KMS-11 (cell line): Measurements from ENCODE around the gene LRRC7.

Experiments used
- H2AFZ ChIP-seq: fragments of 200-600 bp; sonication (generic); 2 replicates; pipeline ENCODE4 v1.6.1; 2016; ENCODE audit warnings: antibody characterized with exemption, mixed run types, low read depth
- H3K27ac ChIP-seq: fragments of 200-600 bp; sonication (generic); 2 replicates; pipeline ENCODE4 v1.6.1; 2016; ENCODE audit warnings: mild to moderate bottlenecking, mixed run types
- H3K27me3 ChIP-seq: fragments of 200-600 bp; sonication (generic); 2 replicates; pipeline ENCODE4 v1.6.1; 2017; ENCODE audit warnings: mild to moderate bottlenecking, low read depth, mixed run types, moderate library complexity; ENCODE audit not compliant: insufficient read depth
- H3K36me3 ChIP-seq: fragments of 200-600 bp; sonication (generic); 2 replicates; pipeline ENCODE4 v1.6.1; 2017; ENCODE audit warnings: mild to moderate bottlenecking, mixed run types; ENCODE audit not compliant: insufficient read depth
- H3K4me1 ChIP-seq: fragments of 200-600 bp; sonication (generic); 2 replicates; pipeline ENCODE4 v1.6.1; 2016; ENCODE audit warnings: mild to moderate bottlenecking, low read depth, mixed run types; ENCODE audit not compliant: poor library complexity, severe bottlenecking
- H3K4me2 ChIP-seq: fragments of 200-600 bp; sonication (generic); 2 replicates; pipeline ENCODE4 v1.7.0; 2016; ENCODE audit warnings: mild to moderate bottlenecking, mixed run types
- H3K4me3 ChIP-seq: fragments of 200-600 bp; sonication (generic); IDR thresholded peaks from 2 replicates; pipeline ENCODE4 v1.6.1; 2017; ENCODE audit warnings: low read depth, low read length, mixed read lengths; ENCODE audit not compliant: insufficient read depth
- H3K79me2 ChIP-seq: fragments of 200-600 bp; sonication (generic); 2 replicates; pipeline ENCODE4 v1.6.1; 2016; ENCODE audit warnings: low read depth, mixed run types; ENCODE audit not compliant: insufficient read depth
- H3K9ac ChIP-seq: fragments of 200-600 bp; sonication (generic); 2 replicates; pipeline ENCODE4 v1.6.1; 2016; ENCODE audit warnings: mild to moderate bottlenecking, mixed run types
- H4K20me1 ChIP-seq: fragments of 200-600 bp; sonication (generic); 2 replicates; pipeline ENCODE4 v1.6.1; 2016; ENCODE audit warnings: mild to moderate bottlenecking, mixed run types; ENCODE audit not compliant: insufficient read depth
- TF ChIP-seq, protein P1 (sequence below): fragments of 200-600 bp; sonication (generic); conservative IDR thresholded peaks from 2 replicates; pipeline ENCODE4 v1.6.1; 2017; ENCODE audit warnings: low read depth, mild to moderate bottlenecking, antibody characterized with exemption, low read length, moderate library complexity, mixed read lengths

LRRC7 gene

DNA sequence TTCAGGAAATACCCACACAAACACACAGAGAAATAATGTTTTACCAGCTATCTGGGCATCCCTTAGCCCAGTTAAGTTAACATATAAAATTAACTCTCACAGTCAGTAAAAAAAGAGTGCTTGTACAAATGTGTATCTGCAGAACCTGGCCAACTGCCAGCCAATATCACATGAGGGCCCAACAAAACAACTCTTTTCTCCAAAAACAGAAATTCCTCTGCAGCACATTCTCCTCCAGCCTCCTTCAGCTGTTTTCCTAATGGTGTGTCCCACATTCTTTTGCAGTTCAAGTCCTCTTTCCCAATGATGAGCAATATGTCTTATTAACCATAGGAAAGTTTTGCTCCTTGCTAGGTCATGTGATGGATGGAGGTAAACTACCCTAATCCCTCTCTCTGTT, 75.5 kb downstream of the LRRC7 start:
- Histone ChIP-seq H3K4me2 (no peak overlapping the region), H3K79me2 (no peaks in the 10 kb centered on the region), H4K20me1 (no peaks in the 10 kb centered on the region), H3K9ac (no peak overlapping the region), H3K4me3 (no peak overlapping the region), H3K36me3 (no peaks in the 10 kb centered on the region), H3K4me1 (peaks cover 19% of the 10 kb centered on the region), H3K27me3 (no peaks in the 10 kb centered on the region), H2AFZ (no peak overlapping the region), H3K27ac (no peak overlapping the region)
- TF ChIP-seq, protein P1, sequence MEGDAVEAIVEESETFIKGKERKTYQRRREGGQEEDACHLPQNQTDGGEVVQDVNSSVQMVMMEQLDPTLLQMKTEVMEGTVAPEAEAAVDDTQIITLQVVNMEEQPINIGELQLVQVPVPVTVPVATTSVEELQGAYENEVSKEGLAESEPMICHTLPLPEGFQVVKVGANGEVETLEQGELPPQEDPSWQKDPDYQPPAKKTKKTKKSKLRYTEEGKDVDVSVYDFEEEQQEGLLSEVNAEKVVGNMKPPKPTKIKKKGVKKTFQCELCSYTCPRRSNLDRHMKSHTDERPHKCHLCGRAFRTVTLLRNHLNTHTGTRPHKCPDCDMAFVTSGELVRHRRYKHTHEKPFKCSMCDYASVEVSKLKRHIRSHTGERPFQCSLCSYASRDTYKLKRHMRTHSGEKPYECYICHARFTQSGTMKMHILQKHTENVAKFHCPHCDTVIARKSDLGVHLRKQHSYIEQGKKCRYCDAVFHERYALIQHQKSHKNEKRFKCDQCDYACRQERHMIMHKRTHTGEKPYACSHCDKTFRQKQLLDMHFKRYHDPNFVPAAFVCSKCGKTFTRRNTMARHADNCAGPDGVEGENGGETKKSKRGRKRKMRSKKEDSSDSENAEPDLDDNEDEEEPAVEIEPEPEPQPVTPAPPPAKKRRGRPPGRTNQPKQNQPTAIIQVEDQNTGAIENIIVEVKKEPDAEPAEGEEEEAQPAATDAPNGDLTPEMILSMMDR: no peak

DNA sequence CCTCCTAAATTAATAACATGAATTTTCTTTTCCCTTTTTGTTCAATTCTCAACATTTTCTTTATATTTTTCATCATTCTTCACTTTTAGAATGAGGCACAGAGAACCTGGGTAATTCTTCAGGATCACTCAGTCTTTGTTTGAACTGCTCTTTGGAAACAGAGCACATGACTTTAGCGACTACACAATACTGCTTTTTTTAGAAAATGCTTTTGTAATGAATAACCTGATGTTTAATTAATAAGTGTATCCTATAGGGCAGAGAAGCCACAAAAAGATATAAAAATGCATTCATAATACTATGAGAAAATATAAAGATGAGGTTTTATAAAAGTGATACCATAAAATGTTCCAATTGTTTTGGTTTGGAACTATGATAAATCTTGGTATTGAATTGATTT, 77.8 kb downstream of the LRRC7 start:
- Histone ChIP-seq H3K79me2 (no peaks in the 10 kb centered on the region), H3K27me3 (no peaks in the 10 kb centered on the region), H3K4me1 (no peaks in the 10 kb centered on the region), H3K27ac (no peak overlapping the region), H3K4me2 (no peak overlapping the region), H4K20me1 (no peaks in the 10 kb centered on the region), H3K9ac (no peak overlapping the region), H2AFZ (no peak overlapping the region), H3K4me3 (no peak overlapping the region), H3K36me3 (no peaks in the 10 kb centered on the region)
- TF ChIP-seq, protein P1: no peak

GRCh38 chr1:69648486-69648885, 80.8 kb downstream of the LRRC7 start:
- TF ChIP-seq, protein P1: no peak
- no peaks in the 10 kb centered on the region for H3K4me1 ChIP-seq
- H4K20me1 ChIP-seq: no peaks in the 10 kb centered on the region
- H2AFZ ChIP-seq: no peak overlapping the region
- H3K4me2 ChIP-seq: no peak overlapping the region
- no peak overlapping the region for H3K27ac ChIP-seq
- no peaks in the 10 kb centered on the region for H3K79me2 ChIP-seq
- no peaks in the 10 kb centered on the region for H3K27me3 ChIP-seq
- H3K36me3 ChIP-seq: no peaks in the 10 kb centered on the region
- H3K9ac ChIP-seq: no peak overlapping the region
- no peak overlapping the region for H3K4me3 ChIP-seq

DNA sequence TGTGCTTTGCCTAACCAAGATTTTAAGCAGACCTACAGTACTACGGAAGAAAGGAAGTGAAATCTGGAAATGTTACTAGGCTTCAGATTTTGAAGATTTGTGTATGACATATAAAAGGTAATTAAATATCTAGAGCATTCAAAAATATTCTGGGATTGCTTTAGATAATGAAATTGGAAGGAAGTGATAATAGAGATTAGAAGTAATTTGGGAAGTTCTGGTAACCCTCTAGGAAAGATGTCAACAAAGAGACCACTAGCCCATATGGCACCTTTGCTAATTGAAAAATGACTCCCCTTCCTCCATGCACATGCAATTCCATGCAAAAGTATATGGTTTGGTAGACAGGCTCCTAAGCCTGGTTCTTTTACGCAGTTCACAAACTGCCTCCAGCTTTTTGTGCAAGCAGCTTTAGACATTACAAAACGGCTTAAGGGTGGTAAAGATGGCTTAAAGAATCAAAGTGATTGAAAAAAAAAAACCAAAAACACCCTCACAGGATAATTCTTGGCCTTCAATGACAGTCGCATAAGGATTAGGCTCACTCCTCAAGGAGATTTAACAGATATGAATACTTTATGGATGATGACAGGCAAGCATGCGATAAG, 81.8 kb downstream of the LRRC7 start:
- Histone ChIP-seq H3K4me1 (no peaks in the 10 kb centered on the region), H3K9ac (no peak overlapping the region), H3K4me2 (no peak overlapping the region), H4K20me1 (no peaks in the 10 kb centered on the region), H3K36me3 (no peaks in the 10 kb centered on the region), H3K79me2 (no peaks in the 10 kb centered on the region), H3K27me3 (no peaks in the 10 kb centered on the region), H2AFZ (no peak overlapping the region), H3K27ac (no peak overlapping the region), H3K4me3 (no peak overlapping the region)
- TF ChIP-seq, protein P1: no peak
